GDM1 (cell line): ENCODE results near the gene EVI2A.

ENCODE experiments used
- DNase-seq: peaks from one replicate; lab custom pipeline; 2025; lab: John Stamatoyannopoulos, UW

Gene EVI2A

GRCh38 chr17:31273516-31273915, 47.9 kb downstream of the EVI2A start:
- DNase-seq: no peak

DNA sequence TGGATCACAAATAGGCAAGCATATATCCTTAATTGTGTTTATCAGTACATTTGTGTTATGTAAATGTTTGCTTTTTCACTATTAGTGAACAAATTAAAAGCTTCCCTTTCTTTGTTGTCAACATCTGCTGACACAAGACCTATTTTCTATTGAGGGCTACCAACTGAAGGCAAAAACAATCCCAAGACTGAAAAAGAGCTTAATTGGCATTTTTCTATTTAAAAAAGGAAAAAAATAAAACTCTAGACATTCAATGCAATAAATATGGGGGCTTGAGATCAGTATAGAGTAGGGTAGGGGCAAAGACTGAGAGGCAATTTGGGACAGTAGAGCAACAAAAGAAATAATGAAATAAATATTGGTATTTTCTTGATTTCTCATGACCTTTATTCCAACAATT, 48.6 kb downstream of the EVI2A start:
- DNase-seq: no peak

DNA sequence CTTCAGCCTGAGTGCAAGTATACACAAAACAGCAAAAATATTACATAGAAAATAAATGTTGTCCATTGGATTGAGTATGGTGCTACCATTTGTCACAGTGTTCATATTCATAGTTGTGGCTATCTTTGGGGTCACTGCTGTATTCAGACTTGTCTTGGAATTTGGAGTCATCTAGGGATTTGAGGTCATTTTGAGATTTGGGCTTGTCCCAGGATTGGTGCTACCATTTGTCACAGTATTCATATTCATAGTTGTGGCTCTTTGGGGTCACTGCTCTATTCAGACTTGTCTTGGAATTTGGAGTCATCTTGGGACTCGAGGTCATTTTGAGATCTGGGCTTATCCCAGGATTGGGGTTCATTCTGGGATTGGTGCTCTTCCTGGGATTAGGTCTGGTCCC, 49.2 kb downstream of the EVI2A start:
- DNase-seq: no peak

GRCh38 chr17:31269578-31269983, 51.8 kb downstream of the EVI2A start:
- DNase-seq: no peak

DNA sequence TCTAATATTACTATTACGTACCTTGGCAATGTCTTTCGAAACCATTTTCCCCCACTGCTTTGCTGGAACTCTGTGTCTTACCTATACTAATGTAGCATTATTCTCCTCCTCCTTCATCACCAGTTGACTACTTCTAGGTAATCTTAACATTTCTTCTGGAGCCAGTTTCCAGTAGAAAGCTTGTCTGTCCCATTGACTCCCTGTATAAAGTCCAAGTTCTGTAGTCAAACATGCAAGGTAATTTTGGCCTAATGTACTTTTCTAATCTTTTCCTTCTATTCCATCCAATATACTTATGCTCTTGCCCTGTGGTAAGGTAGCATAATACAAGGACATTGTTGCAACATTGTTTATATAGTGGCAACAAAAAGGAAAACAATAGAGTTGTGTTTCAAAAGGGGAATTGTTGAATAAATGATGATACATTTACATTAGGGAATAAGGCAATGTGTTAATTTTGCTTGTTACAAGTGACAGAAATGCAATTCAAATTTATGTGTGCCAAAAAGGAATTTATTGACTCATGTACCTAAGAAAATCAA, 52.3 kb downstream of the EVI2A start:
- DNase-seq: no peak
